NCI-H82 treated with DMSO at 0.1 percent for 48 hours (cell line): ENCODE data around the gene PRDM5.
"Not testable (repeated sequence)": the region's sequence is repeated elsewhere in the genome, so short reads cannot be mapped to it uniquely, and the experiment has no call there.

ENCODE experiments used
- DNase-seq: peaks from one replicate; lab custom pipeline; 2025; ENCODE audit not compliant: unreplicated experiment; lab: John Stamatoyannopoulos, UW

The PRDM5 gene

GRCh38 chr4:120761070-120761469 lies 161.5 kb downstream of the PRDM5 start:
- DNase-seq: no peak

GRCh38 chr4:120760047-120760446 lies 162.5 kb downstream of the PRDM5 start:
- no peak for DNase-seq

GRCh38 chr4:120755864-120756263 lies 166.7 kb downstream of the PRDM5 start:
- DNase-seq: no peak

- no peak for DNase-seq
These were observed 167.9 kb downstream of the PRDM5 start for GRCh38 chr4:120754590-120754989.

- DNase-seq: no peak
These were observed 168.7 kb downstream of the PRDM5 start for GRCh38 chr4:120753854-120754253.

- DNase-seq: no peak
These were observed 172.4 kb downstream of the PRDM5 start for GRCh38 chr4:120750152-120750525.

GRCh38 chr4:120749445-120750151 lies 172.9 kb downstream of the PRDM5 start:
- no peak for DNase-seq

GRCh38 chr4:120741636-120742035 lies 180.9 kb downstream of the PRDM5 start:
- not testable (repeated sequence) for DNase-seq

GRCh38 chr4:120736312-120736711 lies 186.2 kb downstream of the PRDM5 start:
- DNase-seq: no peak

GRCh38 chr4:120733968-120734367 lies 188.6 kb downstream of the PRDM5 start:
- DNase-seq: no peak

- DNase-seq: no peak
These were observed 189.5 kb downstream of the PRDM5 start for GRCh38 chr4:120733054-120733453.

- DNase-seq: no peak
These were observed 191.0 kb downstream of the PRDM5 start for GRCh38 chr4:120731561-120731960.

- no peak for DNase-seq
These were observed 191.7 kb downstream of the PRDM5 start for GRCh38 chr4:120730777-120731320.

- DNase-seq: no peak
These were observed 193.4 kb downstream of the PRDM5 start for GRCh38 chr4:120728892-120729675.

GRCh38 chr4:120725639-120726580 lies 196.6 kb downstream of the PRDM5 start:
- no peak for DNase-seq

GRCh38 chr4:120724656-120725055 lies 197.9 kb downstream of the PRDM5 start:
- DNase-seq: no peak

- DNase-seq: no peak
These were observed 198.5 kb downstream of the PRDM5 start for GRCh38 chr4:120723986-120724385.

- no peak for DNase-seq
These were observed 199.4 kb downstream of the PRDM5 start for GRCh38 chr4:120723105-120723504.

GRCh38 chr4:120722655-120723054 lies 199.9 kb downstream of the PRDM5 start:
- DNase-seq: no peak

GRCh38 chr4:120720354-120720934 lies 202.1 kb downstream of the PRDM5 start:
- no peak for DNase-seq
